ENCODE data around the gene SEMA3E.

DNA sequence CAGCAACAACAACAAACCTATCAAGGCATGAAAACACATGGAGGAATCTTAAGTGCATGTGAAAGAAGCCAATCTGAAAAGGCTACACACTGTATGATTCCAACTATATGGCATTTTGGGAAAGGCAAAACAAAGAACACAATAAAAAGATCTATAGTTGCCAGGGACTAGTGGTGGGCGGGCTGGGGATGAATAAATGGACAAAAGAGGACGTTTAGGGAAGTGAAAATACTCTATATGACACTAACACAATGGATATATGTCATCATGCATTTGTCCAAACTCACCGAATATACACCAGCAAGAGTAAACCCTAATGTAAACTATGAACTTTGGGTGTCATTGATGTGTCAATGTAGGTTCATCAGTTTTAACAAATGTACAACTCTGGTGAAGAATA lies 89.1 kb downstream of the SEMA3E start:
- no peak for TF ChIP-seq SIN3A (IDR thresholded peaks at IDR 0.05; ENCODE audit: borderline replicate concordance, insufficient read depth, low read depth, low read length)
- TF ChIP-seq CTCF (IDR thresholded peaks at IDR 0.05) = no peak
- TF ChIP-seq, protein P1, sequence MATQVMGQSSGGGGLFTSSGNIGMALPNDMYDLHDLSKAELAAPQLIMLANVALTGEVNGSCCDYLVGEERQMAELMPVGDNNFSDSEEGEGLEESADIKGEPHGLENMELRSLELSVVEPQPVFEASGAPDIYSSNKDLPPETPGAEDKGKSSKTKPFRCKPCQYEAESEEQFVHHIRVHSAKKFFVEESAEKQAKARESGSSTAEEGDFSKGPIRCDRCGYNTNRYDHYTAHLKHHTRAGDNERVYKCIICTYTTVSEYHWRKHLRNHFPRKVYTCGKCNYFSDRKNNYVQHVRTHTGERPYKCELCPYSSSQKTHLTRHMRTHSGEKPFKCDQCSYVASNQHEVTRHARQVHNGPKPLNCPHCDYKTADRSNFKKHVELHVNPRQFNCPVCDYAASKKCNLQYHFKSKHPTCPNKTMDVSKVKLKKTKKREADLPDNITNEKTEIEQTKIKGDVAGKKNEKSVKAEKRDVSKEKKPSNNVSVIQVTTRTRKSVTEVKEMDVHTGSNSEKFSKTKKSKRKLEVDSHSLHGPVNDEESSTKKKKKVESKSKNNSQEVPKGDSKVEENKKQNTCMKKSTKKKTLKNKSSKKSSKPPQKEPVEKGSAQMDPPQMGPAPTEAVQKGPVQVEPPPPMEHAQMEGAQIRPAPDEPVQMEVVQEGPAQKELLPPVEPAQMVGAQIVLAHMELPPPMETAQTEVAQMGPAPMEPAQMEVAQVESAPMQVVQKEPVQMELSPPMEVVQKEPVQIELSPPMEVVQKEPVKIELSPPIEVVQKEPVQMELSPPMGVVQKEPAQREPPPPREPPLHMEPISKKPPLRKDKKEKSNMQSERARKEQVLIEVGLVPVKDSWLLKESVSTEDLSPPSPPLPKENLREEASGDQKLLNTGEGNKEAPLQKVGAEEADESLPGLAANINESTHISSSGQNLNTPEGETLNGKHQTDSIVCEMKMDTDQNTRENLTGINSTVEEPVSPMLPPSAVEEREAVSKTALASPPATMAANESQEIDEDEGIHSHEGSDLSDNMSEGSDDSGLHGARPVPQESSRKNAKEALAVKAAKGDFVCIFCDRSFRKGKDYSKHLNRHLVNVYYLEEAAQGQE (IDR thresholded peaks at IDR 0.05; ENCODE audit: insufficient read depth in 1 of 2, low read depth in 2 of 2, low read length in 1 of 2) = no peak

Data from Panc1 (cell line).